ENCODE results near the gene KMT2A. TPM values are rescaled to one million over a fixed set of nuclear protein-coding genes. Genes with fewer than 3 reads are reported as not detected.

Gene KMT2A
- 100 to 1,000 TPM in 2 of 4 donors, 10 to 100 TPM in 2; 74.5 to 175 (median 90.8) TPM for total RNA-seq

DNA sequence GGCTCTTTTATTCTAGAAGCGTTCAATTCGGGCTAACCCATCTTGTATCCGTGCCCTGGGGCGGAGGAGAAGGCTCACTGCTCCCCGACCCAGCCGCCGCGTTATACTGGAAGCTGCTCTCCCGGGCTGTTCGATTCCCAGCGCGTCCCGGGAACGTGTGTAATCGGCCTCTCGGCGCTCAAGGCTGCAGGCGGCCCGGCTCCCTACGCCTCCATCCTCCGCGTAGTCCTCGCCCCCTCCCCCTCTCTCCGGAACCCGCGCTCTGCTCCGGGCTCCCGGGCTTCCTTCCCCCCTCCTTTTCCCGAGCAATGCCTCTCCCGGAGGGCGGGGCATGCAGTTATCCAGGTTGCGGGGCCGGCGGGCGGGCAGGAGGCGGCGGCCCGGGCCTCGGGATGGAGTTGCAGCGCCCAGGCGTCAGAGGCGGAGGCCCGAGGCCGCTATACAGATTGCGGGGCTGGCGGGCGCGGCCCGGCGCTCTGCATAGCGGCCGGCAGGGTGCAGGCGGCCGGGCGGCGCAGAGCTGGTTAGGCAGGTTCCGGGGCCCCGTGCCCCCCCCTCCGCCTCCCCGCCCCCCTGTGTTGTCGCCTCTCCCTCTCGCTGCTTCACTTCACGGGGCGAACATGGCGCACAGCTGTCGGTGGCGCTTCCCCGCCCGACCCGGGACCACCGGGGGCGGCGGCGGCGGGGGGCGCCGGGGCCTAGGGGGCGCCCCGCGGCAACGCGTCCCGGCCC is at the start of gene KMT2A:
KMT2A (plus strand) TSS at position 600 of the 732 bp plus-strand sequence; CDS start at position 621, 21 bp downstream.
- H3K27ac ChIP-seq = peak within 1 kb of the TSS; percentile 71 to 91 (median 91)
- H3K27me3 ChIP-seq = no peaks in the 10 kb centered on the region
- H3K36me3 ChIP-seq = no peaks in the 10 kb centered on the region
- WGBS, 2 donors = 0% methylated on average over 3 to 26 of the region's 83 CpGs
- intact Hi-C loops (cut with DNase I) = loop anchor here (2.0 kb wide), 1 partner anchor 35 kb away; the partner anchor contains the start of gene ATP5MG
- H3K9me3 ChIP-seq = no peaks in the 10 kb centered on the region
- H3K4me1 ChIP-seq = peaks cover 22 to 35% of the 10 kb centered on the region in 2 donors
- peak within 1 kb of the TSS; percentile 51 to 95 (median 79) for H3K4me3 ChIP-seq (replicated peaks in 1 of 3)
- peak; percentile 98 for DNase-seq
- TF ChIP-seq, protein P1, sequence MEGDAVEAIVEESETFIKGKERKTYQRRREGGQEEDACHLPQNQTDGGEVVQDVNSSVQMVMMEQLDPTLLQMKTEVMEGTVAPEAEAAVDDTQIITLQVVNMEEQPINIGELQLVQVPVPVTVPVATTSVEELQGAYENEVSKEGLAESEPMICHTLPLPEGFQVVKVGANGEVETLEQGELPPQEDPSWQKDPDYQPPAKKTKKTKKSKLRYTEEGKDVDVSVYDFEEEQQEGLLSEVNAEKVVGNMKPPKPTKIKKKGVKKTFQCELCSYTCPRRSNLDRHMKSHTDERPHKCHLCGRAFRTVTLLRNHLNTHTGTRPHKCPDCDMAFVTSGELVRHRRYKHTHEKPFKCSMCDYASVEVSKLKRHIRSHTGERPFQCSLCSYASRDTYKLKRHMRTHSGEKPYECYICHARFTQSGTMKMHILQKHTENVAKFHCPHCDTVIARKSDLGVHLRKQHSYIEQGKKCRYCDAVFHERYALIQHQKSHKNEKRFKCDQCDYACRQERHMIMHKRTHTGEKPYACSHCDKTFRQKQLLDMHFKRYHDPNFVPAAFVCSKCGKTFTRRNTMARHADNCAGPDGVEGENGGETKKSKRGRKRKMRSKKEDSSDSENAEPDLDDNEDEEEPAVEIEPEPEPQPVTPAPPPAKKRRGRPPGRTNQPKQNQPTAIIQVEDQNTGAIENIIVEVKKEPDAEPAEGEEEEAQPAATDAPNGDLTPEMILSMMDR (IDR thresholded peaks at IDR 0.05) = peak in 3 of 6 experiments; percentile 35 to 99 (median 60)
- TF ChIP-seq POLR2A (IDR thresholded peaks at IDR 0.05) = peak in 1 of 2 donors; percentile 44

DNA sequence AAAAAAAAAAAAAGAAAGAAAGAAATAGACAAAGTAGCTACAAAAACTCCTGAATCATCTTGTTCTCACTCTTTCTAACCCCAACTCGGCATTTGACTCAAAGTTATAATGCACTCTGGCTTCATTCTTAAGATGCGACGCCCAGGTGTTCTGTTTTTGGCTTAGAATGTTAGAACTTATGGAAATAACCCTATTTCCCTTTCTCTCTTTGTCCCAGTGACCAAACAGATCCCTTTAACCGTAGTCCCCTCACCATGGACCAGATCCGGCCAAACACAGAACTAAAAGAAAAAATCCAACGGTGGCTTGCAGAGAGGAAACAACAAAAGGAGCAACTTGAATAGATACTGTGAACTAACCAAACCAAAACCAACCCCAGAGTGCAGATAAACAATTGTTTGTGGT is 40.2 kb upstream of the KMT2A start:
- no peaks in the 10 kb centered on the region for H3K27me3 ChIP-seq
- intact Hi-C loops (cut with DNase I) = loop anchor here (10.0 kb wide), 1 partner anchor 89 kb away; no protein-coding TSS in a partner anchor
- peaks cover 34 to 39% of the 10 kb centered on the region in 2 donors for H3K36me3 ChIP-seq

DNA sequence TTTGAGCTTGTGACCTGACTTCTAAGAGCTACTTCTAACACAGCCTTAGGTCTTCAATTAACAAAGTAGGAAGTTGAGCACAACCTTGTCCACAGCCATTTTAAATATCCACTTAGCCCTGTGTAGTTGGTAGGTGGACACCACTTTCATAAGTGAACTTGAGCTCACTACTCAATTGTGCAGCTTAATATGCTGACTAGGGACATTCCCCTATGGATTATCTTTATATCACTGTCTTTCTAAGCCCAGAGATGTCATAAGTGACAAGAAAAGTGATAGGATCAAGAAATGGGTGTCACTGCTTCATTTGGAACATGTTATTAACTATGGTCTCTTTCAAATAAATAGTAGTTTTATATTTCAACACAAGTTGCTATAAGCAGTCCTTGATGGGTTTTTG is 38.8 kb upstream of the KMT2A start:
- DNase-seq = no peak
- peaks cover 25 to 33% of the 10 kb centered on the region in 2 donors for H3K36me3 ChIP-seq
- no peaks in the 10 kb centered on the region for H3K27me3 ChIP-seq
- H3K4me1 ChIP-seq = peaks cover 3 to 6% of the 10 kb centered on the region in 2 donors
- intact Hi-C loops (cut with DNase I) = loop anchor here (10.0 kb wide), 1 partner anchor 87 kb away; no protein-coding TSS in a partner anchor
- no peak overlapping the region for H3K4me3 ChIP-seq (replicated peaks in 1 of 3)
- no peaks in the 10 kb centered on the region for H3K9me3 ChIP-seq
- TF ChIP-seq, protein P1 (IDR thresholded peaks at IDR 0.05) = no peak
- H3K27ac ChIP-seq = no peak overlapping the region

More for the DNA sequence above, 40.2 kb upstream of the KMT2A start:
- Histone ChIP-seq H3K9me3 (no peaks in the 10 kb centered on the region), H3K4me1 (peaks cover 3% of the 10 kb centered on the region in 2 donors), H3K4me3 (replicated peaks in 1 of 3) (no peak overlapping the region), H3K27ac (no peak overlapping the region)
- no peak for TF ChIP-seq POLR2A (IDR thresholded peaks at IDR 0.05)
- WGBS, 2 donors = 86 to 91% methylated on average over 6 of the region's 6 CpGs
- DNase-seq = no peak

DNA sequence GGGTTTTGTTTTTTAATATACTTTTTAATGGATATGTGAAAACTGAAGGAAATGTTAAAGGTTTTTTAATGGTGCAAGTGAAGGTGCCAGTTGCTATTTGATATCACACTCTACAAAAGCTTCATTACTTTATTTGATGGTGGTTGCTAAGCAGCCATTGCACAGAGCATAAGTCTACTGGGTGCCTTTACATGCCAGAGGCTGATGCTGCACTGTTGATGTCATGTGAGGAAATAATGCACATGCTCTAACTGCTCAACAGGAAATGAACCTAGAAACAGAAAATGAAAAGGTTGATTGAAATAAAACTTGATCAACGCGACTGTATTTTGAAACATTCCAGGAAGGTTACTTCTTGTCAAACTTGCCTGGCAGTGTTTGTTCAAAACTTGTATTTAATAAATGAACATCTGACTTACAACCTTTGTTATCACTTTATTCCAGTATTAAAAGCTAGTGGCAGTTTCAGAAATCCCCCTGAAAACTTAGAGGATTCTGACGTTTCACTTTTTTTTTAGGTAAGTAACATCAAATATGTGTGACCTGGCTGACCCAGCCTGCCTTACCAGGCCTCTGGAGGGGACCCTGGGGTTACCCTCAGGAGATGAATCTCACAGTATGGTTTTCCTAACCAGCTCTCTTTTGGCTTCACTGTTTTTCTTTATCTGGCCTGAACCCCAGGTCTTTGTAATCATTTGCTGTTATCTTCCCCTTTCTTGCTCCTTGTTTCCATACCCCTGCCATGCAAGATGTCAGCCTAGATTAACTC is 37.3 kb upstream of the KMT2A start:
- WGBS, 2 donors = 73 to 83% methylated on average over 3 of the region's 3 CpGs
- intact Hi-C loops (cut with DNase I) = loop anchor here (10.0 kb wide), 1 partner anchor 86 kb away; no protein-coding TSS in a partner anchor
- Histone ChIP-seq H3K27ac (no peak overlapping the region), H3K27me3 (no peaks in the 10 kb centered on the region), H3K4me1 (peaks cover 16 to 17% of the 10 kb centered on the region in 2 donors), H3K9me3 (no peaks in the 10 kb centered on the region), H3K4me3 (replicated peaks in 1 of 3) (no peak overlapping the region), H3K36me3 (peaks cover 10 to 17% of the 10 kb centered on the region in 2 donors)
- TF ChIP-seq, protein P1 (IDR thresholded peaks at IDR 0.05) = no peak
- no peak for TF ChIP-seq POLR2A (IDR thresholded peaks at IDR 0.05)
- DNase-seq = no peak

DNA sequence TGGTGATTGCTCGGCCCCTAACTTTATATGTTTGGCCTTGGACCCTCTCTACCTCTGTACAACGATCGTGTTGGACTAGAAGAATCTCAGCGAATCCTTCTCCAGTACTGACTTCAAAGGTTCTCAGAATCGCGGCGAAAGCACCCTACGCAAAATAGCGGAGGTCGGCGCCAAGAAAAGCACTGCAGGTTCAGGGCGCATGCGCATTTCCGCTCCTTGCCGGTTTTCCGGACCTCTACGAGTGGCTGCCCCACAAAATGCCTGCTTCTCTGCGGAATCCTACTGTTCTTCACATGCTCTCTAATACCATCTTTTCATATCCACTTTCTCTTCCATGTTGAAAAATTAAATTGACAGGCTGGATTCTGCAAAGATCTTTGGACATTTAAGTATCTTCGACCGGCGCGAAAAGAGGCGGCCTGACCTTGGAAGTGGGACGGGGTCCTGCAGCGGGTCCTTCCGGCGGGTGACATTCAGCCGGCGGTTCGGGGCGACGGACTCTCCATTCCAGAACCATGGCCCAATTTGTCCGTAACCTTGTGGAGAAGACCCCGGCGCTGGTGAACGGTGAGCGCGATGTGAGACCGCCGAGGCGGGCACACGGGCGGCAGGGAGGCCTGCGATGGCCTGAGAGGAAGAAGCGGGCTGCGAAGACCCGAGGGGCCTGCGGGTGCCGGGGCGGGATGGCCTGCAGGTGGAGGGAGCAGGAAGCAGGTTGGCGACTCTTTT is 35.0 kb upstream of the KMT2A start, which contains the start of gene ATP5MG:
ATP5MG (plus strand) TSS at position 456 of the 729 bp plus-strand sequence; CDS start at position 516, 60 bp downstream.
- Histone ChIP-seq H3K36me3 (peaks cover 0 to 9% of the 10 kb centered on the region in 2 donors), H3K4me1 (peaks cover 16 to 17% of the 10 kb centered on the region in 2 donors), H3K9me3 (no peaks in the 10 kb centered on the region), H3K27me3 (no peaks in the 10 kb centered on the region), H3K27ac (peak within 1 kb of the TSS; percentile 88 to 93 (median 90)), H3K4me3 (replicated peaks in 1 of 3) (peak within 1 kb of the TSS; percentile 59 to 90 (median 71))
- peak; percentile 91 to 94 for DNase-seq
- WGBS, 2 donors = 0% methylated on average over 37 to 42 of the region's 51 CpGs
- intact Hi-C loops (cut with DNase I) = loop anchor here (2.0 kb wide), 1 partner anchor 35 kb away; the partner anchor contains the start of gene KMT2A
- peak in 1 of 2 donors; percentile 69 for TF ChIP-seq POLR2A (IDR thresholded peaks at IDR 0.05)
- TF ChIP-seq, protein P1 (IDR thresholded peaks at IDR 0.05) = peak in 2 of 6 experiments; percentile 17 to 22

Data from thyroid gland (tissue), 4 donors.